Urothelium cell line (cell line): ENCODE measurements around the gene OCA2.

Experiments
- DNase-seq: peaks from one replicate; pipeline ENCODE4 v3.0.0; 2011; ENCODE audit warnings: low spot score, mixed read lengths
- FAIRE-seq: peaks from 2 replicates; lab custom pipeline; 2011; peaks lifted over from hg19 to GRCh38; lab: Jason Lieb, UNC

Gene OCA2

GRCh38 chr15:28082891-28083684 is 16.0 kb downstream of the OCA2 start:
- FAIRE-seq (no peak), DNase-seq (no peak)

GRCh38 chr15:28081594-28081993 is 17.5 kb downstream of the OCA2 start:
- FAIRE-seq (no peak), DNase-seq (no peak)

- FAIRE-seq (no peak), DNase-seq (no peak)
These were observed 18.7 kb downstream of the OCA2 start for GRCh38 chr15:28080386-28080785.

- DNase-seq (no peak), FAIRE-seq (no peak)
These were observed 19.7 kb downstream of the OCA2 start for GRCh38 chr15:28079313-28079969.

GRCh38 chr15:28078191-28078719 is 20.9 kb downstream of the OCA2 start:
- DNase-seq: no peak
- FAIRE-seq: no peak

GRCh38 chr15:28075573-28075972 is 23.5 kb downstream of the OCA2 start:
- no peak for DNase-seq

GRCh38 chr15:28068930-28069329 is 30.2 kb downstream of the OCA2 start:
- no peak for FAIRE-seq
- DNase-seq: no peak

More at GRCh38 chr15:28075573-28075972, 23.5 kb downstream of the OCA2 start:
- FAIRE-seq: no peak

GRCh38 chr15:28066231-28066630 is 32.9 kb downstream of the OCA2 start:
- DNase-seq: no peak
- FAIRE-seq: no peak

- FAIRE-seq (peak; percentile 59), DNase-seq (no peak)
These were observed 39.1 kb downstream of the OCA2 start for GRCh38 chr15:28060005-28060404.

- DNase-seq (no peak), FAIRE-seq (no peak)
These were observed 41.0 kb downstream of the OCA2 start for GRCh38 chr15:28058082-28058481.

GRCh38 chr15:28051955-28052633 is 47.0 kb downstream of the OCA2 start:
- no peak for FAIRE-seq
- DNase-seq: no peak

GRCh38 chr15:28049581-28049980 is 49.5 kb downstream of the OCA2 start:
- no peak for DNase-seq
- no peak for FAIRE-seq

- FAIRE-seq (no peak), DNase-seq (no peak)
These were observed 51.8 kb downstream of the OCA2 start for GRCh38 chr15:28047277-28047676.

GRCh38 chr15:28044121-28044672 is 54.9 kb downstream of the OCA2 start:
- no peak for FAIRE-seq

GRCh38 chr15:28043691-28044091 is 55.4 kb downstream of the OCA2 start:
- FAIRE-seq (no peak), DNase-seq (no peak)

More at GRCh38 chr15:28044121-28044672, 54.9 kb downstream of the OCA2 start:
- no peak for DNase-seq

GRCh38 chr15:28037969-28038590 is 61.0 kb downstream of the OCA2 start:
- FAIRE-seq (no peak), DNase-seq (no peak)

GRCh38 chr15:28033443-28033842 is 65.7 kb downstream of the OCA2 start:
- no peak for FAIRE-seq
- DNase-seq: peak; percentile 6

- no peak for FAIRE-seq
- no peak for DNase-seq
These were observed 68.3 kb downstream of the OCA2 start for GRCh38 chr15:28030801-28031200.

- FAIRE-seq: no peak
These were observed 71.4 kb downstream of the OCA2 start for GRCh38 chr15:28027714-28028076.

GRCh38 chr15:28026764-28027713 is 72.1 kb downstream of the OCA2 start:
- DNase-seq (no peak), FAIRE-seq (no peak)

More at GRCh38 chr15:28027714-28028076, 71.4 kb downstream of the OCA2 start:
- no peak for DNase-seq
